ENCODE data around the gene IL1R2. TPM values are rescaled to one million over a fixed set of nuclear protein-coding genes. Genes with fewer than 3 reads are reported as not detected.

Gene IL1R2
- total and polyA plus RNA-seq, 9 of the 15 experiments (the other 6 are each of a cell fraction or from before 2014, with no cell fraction given) = 0.13 TPM; not detected in 8

- intact Hi-C loops (cut with micrococcal nuclease) = no loop called here
- no peak overlapping the region for H3K27ac ChIP-seq (ENCODE audit: extremely low read depth, low read depth, low read length)
- DNase-seq (ENCODE audit: extremely low read depth in 1 of 4, low spot score in 3 of 4) = no peak
- ATAC-seq = no peak
- H3K79me2 ChIP-seq (ENCODE audit: control insufficient read depth, insufficient read depth, low read length) = no peaks in the 10 kb centered on the region
- H3K4me1 ChIP-seq (replicated peaks in 1 of 2; ENCODE audit: control insufficient read depth in 2 of 2, insufficient read depth in 2 of 2, low read length in 2 of 2) = peaks cover 8 to 20% of the 10 kb centered on the region in 2 experiments
- no peak overlapping the region for H3K4me3 ChIP-seq
- no TSS peak for BruUV-seq (replicated peaks)
- in situ Hi-C loops (cut with MboI) = no loop called here
- no peaks in the 10 kb centered on the region for H3K9me3 ChIP-seq (replicated peaks; ENCODE audit: control insufficient read depth, insufficient read depth, low read depth, low read length)
- no peaks in the 10 kb centered on the region; the same call in 1 of the 2 replicates for H4K20me1 ChIP-seq (replicated peaks; ENCODE audit: control insufficient read depth, insufficient read depth, low read length)
- no peaks in the 10 kb centered on the region; a peak in 1 of 5 replicates for H3K27me3 ChIP-seq (ENCODE audit: control insufficient read depth in 2 of 2, insufficient read depth in 2 of 2, low read length in 2 of 2)
- no peak overlapping the region for H3K4me2 ChIP-seq (ENCODE audit: insufficient read depth, low read length)
- TF ChIP-seq SRSF7 (optimal IDR thresholded peaks at IDR 0.05; ENCODE audit: low read depth, low read length) (no peak), SP2 (IDR thresholded peaks at IDR 0.05; ENCODE audit: extremely low read depth, low read depth, low read length, poor library complexity, severe bottlenecking) (no peak), ZBTB7A (IDR thresholded peaks at IDR 0.05; ENCODE audit: borderline replicate concordance, control insufficient read depth, low read depth, low read length) (no peak), NFRKB (IDR thresholded peaks at IDR 0.05; ENCODE audit: low read depth) (no peak), MAFF (IDR thresholded peaks at IDR 0.05; ENCODE audit: low read length) (no peak), ETS1 (conservative IDR thresholded peaks at IDR 0.05; ENCODE audit: control insufficient read depth, low read depth, low read length) (no peak), ZNF23 (CRISPR knock-in tag; IDR thresholded peaks at IDR 0.05) (no peak), CREB5 (CRISPR knock-in tag; IDR thresholded peaks at IDR 0.05) (no peak), TRIM25 (IDR thresholded peaks at IDR 0.05; ENCODE audit: borderline replicate concordance) (no peak), WHSC1 (IDR thresholded peaks at IDR 0.05; ENCODE audit: low read length) (no peak), NEUROD1 (IDR thresholded peaks at IDR 0.05; ENCODE audit: borderline replicate concordance, low read depth, low read length, partially characterized antibody) (no peak), ZNF766 (CRISPR knock-in tag; conservative IDR thresholded peaks at IDR 0.05) (no peak), TFAM (CRISPR knock-in tag; conservative IDR thresholded peaks at IDR 0.05) (no peak), ELF2 (CRISPR knock-in tag; IDR thresholded peaks at IDR 0.05) (no peak), TCFL5 (CRISPR knock-in tag; conservative IDR thresholded peaks at IDR 0.05) (no peak), NCOA6 (IDR thresholded peaks at IDR 0.05) (no peak), ELF1 (tag; IDR thresholded peaks at IDR 0.05) (no peak), PRMT5 (CRISPR knock-in tag; IDR thresholded peaks at IDR 0.05) (no peak), ZNF3 (CRISPR knock-in tag; IDR thresholded peaks at IDR 0.05) (no peak), PCBP1 (IDR thresholded peaks at IDR 0.05; ENCODE audit: low read depth, low read length, poor library complexity, severe bottlenecking) (no peak)
- FAIRE-seq = no peak
- no peak overlapping the region for H3K9ac ChIP-seq (ENCODE audit: insufficient read depth in 1 of 2, low read depth in 2 of 2, low read length in 2 of 2)
- POLR2A ChIA-PET = no interaction called here
- H2AFZ ChIP-seq (ENCODE audit: low read depth, low read length) = no peak overlapping the region
- H3K9me1 ChIP-seq (ENCODE audit: control insufficient read depth, insufficient read depth, low read length) = no peaks in the 10 kb centered on the region
- CTCF ChIA-PET (ENCODE audit: low intra/inter-chr PET ratio) = no interaction called here
- no peaks in the 10 kb centered on the region; the same call in 2 of the 3 replicates for H3K36me3 ChIP-seq (ENCODE audit: control insufficient read depth, insufficient read depth, low read length)
Measured at GRCh38 chr2:102029952-102030351, 38.2 kb downstream of the IL1R2 start.

Data from K562 (cell line).